Measurements from ENCODE around the gene ATAD2B.
"Not testable (repeated sequence)": the region's sequence is repeated elsewhere in the genome, so short reads cannot be mapped to it uniquely, and the experiment has no call there.

ATAD2B gene

DNA sequence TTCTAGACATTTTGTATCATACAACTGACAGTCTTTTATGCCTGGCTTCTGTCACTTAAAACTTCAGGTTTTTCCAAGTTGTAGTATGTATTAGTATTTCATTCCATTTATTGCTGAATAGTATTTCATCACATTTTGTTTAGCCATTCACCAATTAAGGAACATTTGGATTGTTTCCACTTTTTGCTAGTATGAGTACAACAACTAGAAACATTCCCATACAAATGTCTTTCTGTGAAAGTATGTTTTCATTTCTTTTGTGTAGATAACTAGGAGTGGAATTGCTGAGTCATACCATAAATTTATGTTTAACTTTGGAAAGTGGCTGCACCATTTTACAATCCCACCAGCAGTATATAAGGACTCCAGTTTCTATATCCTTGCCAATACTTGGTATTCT, 135.9 kb downstream of the ATAD2B start:
- H3K9me3 ChIP-seq (ENCODE audit: control insufficient read depth in 2 of 2, low read length in 2 of 2), result no peaks in the 10 kb centered on the region

GRCh38 chr2:23789012-23789411, 137.9 kb downstream of the ATAD2B start:
- H3K27ac ChIP-seq (ENCODE audit: low read length), result no peak overlapping the region
- no peaks in the 10 kb centered on the region for H3K27me3 ChIP-seq (ENCODE audit: control insufficient read depth in 1 of 2, insufficient read depth in 2 of 2, low read length in 2 of 2)
- no peak overlapping the region for H3K9ac ChIP-seq (ENCODE audit: low read length in 2 of 2)
- no peak overlapping the region for H3K4me3 ChIP-seq (ENCODE audit: low read length in 2 of 2)
- H3K36me3 ChIP-seq (ENCODE audit: control insufficient read depth in 2 of 2, insufficient read depth in 2 of 2, low read length in 2 of 2), result peaks cover 5 to 7% of the 10 kb centered on the region in 2 donors
- no peaks in the 10 kb centered on the region for H3K4me1 ChIP-seq (ENCODE audit: control insufficient read depth, insufficient read depth, low read length)
- H3K9me3 ChIP-seq (ENCODE audit: control insufficient read depth in 2 of 2, low read length in 2 of 2), result no peaks in the 10 kb centered on the region

More for the DNA sequence above, 135.9 kb downstream of the ATAD2B start:
- H3K4me1 ChIP-seq (ENCODE audit: control insufficient read depth, insufficient read depth, low read length), result no peaks in the 10 kb centered on the region
- H3K27me3 ChIP-seq (ENCODE audit: control insufficient read depth in 1 of 2, insufficient read depth in 2 of 2, low read length in 2 of 2), result no peaks in the 10 kb centered on the region
- H3K4me3 ChIP-seq (ENCODE audit: low read length in 2 of 2), result no peak overlapping the region
- no peak overlapping the region for H3K27ac ChIP-seq (ENCODE audit: low read length)
- H3K9ac ChIP-seq (ENCODE audit: low read length in 2 of 2), result no peak overlapping the region
- peaks cover 2 to 6% of the 10 kb centered on the region in 2 donors for H3K36me3 ChIP-seq (ENCODE audit: control insufficient read depth in 2 of 2, insufficient read depth in 2 of 2, low read length in 2 of 2)

GRCh38 chr2:23788100-23788499, 138.8 kb downstream of the ATAD2B start:
- Histone ChIP-seq H3K27me3 (ENCODE audit: control insufficient read depth in 1 of 2, insufficient read depth in 2 of 2, low read length in 2 of 2) (no peaks in the 10 kb centered on the region), H3K27ac (ENCODE audit: low read length) (no peak overlapping the region), H3K9me3 (ENCODE audit: control insufficient read depth in 2 of 2, low read length in 2 of 2) (no peaks in the 10 kb centered on the region), H3K36me3 (ENCODE audit: control insufficient read depth in 2 of 2, insufficient read depth in 2 of 2, low read length in 2 of 2) (peaks cover 5 to 7% of the 10 kb centered on the region in 2 donors), H3K9ac (ENCODE audit: low read length in 2 of 2) (no peak overlapping the region), H3K4me1 (ENCODE audit: control insufficient read depth, insufficient read depth, low read length) (no peaks in the 10 kb centered on the region), H3K4me3 (ENCODE audit: low read length in 2 of 2) (no peak overlapping the region)

- no peak overlapping the region for H3K27ac ChIP-seq (ENCODE audit: low read length)
- no peaks in the 10 kb centered on the region for H3K4me1 ChIP-seq (ENCODE audit: control insufficient read depth, insufficient read depth, low read length)
- no peaks in the 10 kb centered on the region for H3K9me3 ChIP-seq (ENCODE audit: control insufficient read depth in 2 of 2, low read length in 2 of 2)
- no peak overlapping the region for H3K4me3 ChIP-seq (ENCODE audit: low read length in 2 of 2)
- H3K27me3 ChIP-seq (ENCODE audit: control insufficient read depth in 1 of 2, insufficient read depth in 2 of 2, low read length in 2 of 2), result no peaks in the 10 kb centered on the region
- H3K9ac ChIP-seq (ENCODE audit: low read length in 2 of 2), result no peak overlapping the region
- peaks cover 5 to 9% of the 10 kb centered on the region in 2 donors for H3K36me3 ChIP-seq (ENCODE audit: control insufficient read depth in 2 of 2, insufficient read depth in 2 of 2, low read length in 2 of 2)
These were observed 142.0 kb downstream of the ATAD2B start for GRCh38 chr2:23784971-23785370.

DNA sequence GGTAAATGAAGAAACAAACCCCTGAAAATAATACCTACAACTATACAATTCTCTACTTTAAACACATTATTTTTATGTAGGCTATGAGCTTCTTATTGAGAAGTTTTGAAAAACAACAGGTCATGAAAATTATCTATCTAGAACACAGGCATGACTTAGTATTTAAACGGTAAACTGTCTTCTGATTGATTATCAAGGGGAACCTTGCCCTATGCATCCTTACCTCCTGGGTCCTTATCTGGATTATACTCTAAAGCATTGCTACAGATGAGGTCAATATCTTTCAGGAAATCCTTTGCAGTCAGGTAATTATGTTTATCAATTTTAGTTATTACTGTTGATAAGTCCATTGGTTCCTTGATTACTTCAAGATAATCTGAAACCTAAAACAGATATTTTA, 144.3 kb downstream of the ATAD2B start:
- Histone ChIP-seq H3K4me1 (ENCODE audit: control insufficient read depth, insufficient read depth, low read length) (no peaks in the 10 kb centered on the region), H3K9me3 (ENCODE audit: control insufficient read depth in 2 of 2, low read length in 2 of 2) (no peaks in the 10 kb centered on the region), H3K36me3 (ENCODE audit: control insufficient read depth in 2 of 2, insufficient read depth in 2 of 2, low read length in 2 of 2) (peaks cover 5 to 13% of the 10 kb centered on the region in 2 donors), H3K27me3 (ENCODE audit: control insufficient read depth in 1 of 2, insufficient read depth in 2 of 2, low read length in 2 of 2) (no peaks in the 10 kb centered on the region), H3K4me3 (ENCODE audit: low read length in 2 of 2) (no peak overlapping the region), H3K9ac (ENCODE audit: low read length in 2 of 2) (no peak overlapping the region), H3K27ac (ENCODE audit: low read length) (no peak overlapping the region)

GRCh38 chr2:23782126-23782525, 144.8 kb downstream of the ATAD2B start:
- no peak overlapping the region for H3K9ac ChIP-seq (ENCODE audit: low read length in 2 of 2)
- no peaks in the 10 kb centered on the region for H3K9me3 ChIP-seq (ENCODE audit: control insufficient read depth in 2 of 2, low read length in 2 of 2)
- H3K4me1 ChIP-seq (ENCODE audit: control insufficient read depth, insufficient read depth, low read length), result no peaks in the 10 kb centered on the region
- H3K27ac ChIP-seq (ENCODE audit: low read length), result no peak overlapping the region
- H3K27me3 ChIP-seq (ENCODE audit: control insufficient read depth in 1 of 2, insufficient read depth in 2 of 2, low read length in 2 of 2), result no peaks in the 10 kb centered on the region
- peaks cover 5 to 16% of the 10 kb centered on the region in 2 donors for H3K36me3 ChIP-seq (ENCODE audit: control insufficient read depth in 2 of 2, insufficient read depth in 2 of 2, low read length in 2 of 2)
- no peak overlapping the region for H3K4me3 ChIP-seq (ENCODE audit: low read length in 2 of 2)

DNA sequence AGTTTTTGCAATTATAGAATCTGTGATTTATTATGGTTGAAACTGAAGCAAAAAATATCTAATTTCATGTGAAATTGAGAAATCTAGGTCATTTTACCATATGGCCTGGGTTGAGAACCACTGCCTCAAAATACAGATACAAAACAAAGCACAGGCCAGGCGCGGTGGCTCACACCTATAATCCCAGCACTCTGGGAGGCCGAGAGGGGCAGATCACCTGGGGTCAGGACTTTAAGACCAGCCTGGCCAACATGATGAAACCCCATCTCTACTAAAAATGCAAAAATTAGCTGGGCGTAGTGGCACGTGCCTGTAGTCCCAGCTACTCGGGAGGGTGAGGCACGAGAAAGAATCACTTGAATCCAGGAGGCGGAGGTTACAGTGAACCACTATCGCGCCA, 146.5 kb downstream of the ATAD2B start:
- not testable (repeated sequence) for H3K27me3 ChIP-seq (ENCODE audit: control insufficient read depth in 1 of 2, insufficient read depth in 2 of 2, low read length in 2 of 2); H3K27ac ChIP-seq (ENCODE audit: low read length); H3K9me3 ChIP-seq (ENCODE audit: control insufficient read depth in 2 of 2, low read length in 2 of 2); H3K4me1 ChIP-seq (ENCODE audit: control insufficient read depth, insufficient read depth, low read length); H3K4me3 ChIP-seq (ENCODE audit: low read length in 2 of 2); H3K9ac ChIP-seq (ENCODE audit: low read length in 2 of 2); H3K36me3 ChIP-seq (ENCODE audit: control insufficient read depth in 2 of 2, insufficient read depth in 2 of 2, low read length in 2 of 2)

- Histone ChIP-seq H3K27ac (ENCODE audit: low read length) (no peak overlapping the region), H3K4me3 (ENCODE audit: low read length in 2 of 2) (no peak overlapping the region), H3K9me3 (ENCODE audit: control insufficient read depth in 2 of 2, low read length in 2 of 2) (no peaks in the 10 kb centered on the region), H3K27me3 (ENCODE audit: control insufficient read depth in 1 of 2, insufficient read depth in 2 of 2, low read length in 2 of 2) (no peaks in the 10 kb centered on the region), H3K36me3 (ENCODE audit: control insufficient read depth in 2 of 2, insufficient read depth in 2 of 2, low read length in 2 of 2) (peaks cover 3 to 9% of the 10 kb centered on the region in 2 donors), H3K4me1 (ENCODE audit: control insufficient read depth, insufficient read depth, low read length) (no peaks in the 10 kb centered on the region), H3K9ac (ENCODE audit: low read length in 2 of 2) (no peak overlapping the region)
These were observed 149.1 kb downstream of the ATAD2B start for GRCh38 chr2:23777826-23778225.

DNA sequence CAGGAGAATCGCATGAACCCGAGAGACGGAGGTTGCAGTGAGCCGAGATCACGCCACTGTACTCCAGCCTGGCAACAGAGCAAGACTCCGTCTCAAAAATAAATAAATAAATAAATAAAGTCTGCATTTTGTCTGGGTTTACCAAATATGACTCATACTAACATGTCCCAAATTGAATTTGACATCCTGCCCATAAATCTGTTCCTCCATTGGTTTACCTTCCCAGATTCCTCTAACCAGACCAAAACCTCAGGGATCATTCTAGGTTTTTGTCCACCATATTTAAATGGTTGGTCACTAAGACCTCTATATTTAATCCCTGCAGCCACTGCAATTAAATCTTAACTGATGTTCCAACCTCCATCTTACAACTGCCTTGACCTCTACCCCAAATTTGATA, 150.9 kb downstream of the ATAD2B start:
- H3K27me3 ChIP-seq (ENCODE audit: control insufficient read depth in 1 of 2, insufficient read depth in 2 of 2, low read length in 2 of 2), result no peaks in the 10 kb centered on the region
- no peak overlapping the region for H3K4me3 ChIP-seq (ENCODE audit: low read length in 2 of 2)
- no peak overlapping the region for H3K9ac ChIP-seq (ENCODE audit: low read length in 2 of 2)
- H3K27ac ChIP-seq (ENCODE audit: low read length), result no peak overlapping the region
- H3K4me1 ChIP-seq (ENCODE audit: control insufficient read depth, insufficient read depth, low read length), result no peaks in the 10 kb centered on the region
- peaks cover 6 to 14% of the 10 kb centered on the region in 2 donors for H3K36me3 ChIP-seq (ENCODE audit: control insufficient read depth in 2 of 2, insufficient read depth in 2 of 2, low read length in 2 of 2)
- no peaks in the 10 kb centered on the region for H3K9me3 ChIP-seq (ENCODE audit: control insufficient read depth in 2 of 2, low read length in 2 of 2)

DNA sequence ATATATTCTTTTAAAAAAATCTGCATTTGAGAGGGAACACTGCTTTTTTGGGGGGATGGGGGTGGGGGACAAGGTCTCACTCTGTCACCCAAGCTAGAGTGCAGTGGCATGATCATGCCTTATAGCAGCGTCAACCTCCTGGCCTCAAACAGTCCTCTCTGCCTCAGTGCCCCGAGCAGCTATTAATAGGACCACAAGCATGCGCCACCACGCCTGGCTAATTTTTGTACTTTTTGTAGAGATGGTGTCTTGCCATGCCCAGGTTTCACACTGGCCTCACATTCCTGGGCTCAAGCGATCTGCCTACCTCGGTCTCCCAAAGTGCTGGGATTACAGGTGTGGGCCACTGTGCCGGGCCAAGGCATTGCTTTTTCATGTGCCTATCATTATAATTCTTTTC, 154.2 kb downstream of the ATAD2B start:
- H3K9me3 ChIP-seq (ENCODE audit: control insufficient read depth in 2 of 2, low read length in 2 of 2), result no peaks in the 10 kb centered on the region
- H3K4me3 ChIP-seq (ENCODE audit: low read length in 2 of 2), result no peak overlapping the region
- H3K27ac ChIP-seq (ENCODE audit: low read length), result no peak overlapping the region
- H3K9ac ChIP-seq (ENCODE audit: low read length in 2 of 2), result no peak overlapping the region
- H3K27me3 ChIP-seq (ENCODE audit: control insufficient read depth in 1 of 2, insufficient read depth in 2 of 2, low read length in 2 of 2), result no peaks in the 10 kb centered on the region
- H3K36me3 ChIP-seq (ENCODE audit: control insufficient read depth in 2 of 2, insufficient read depth in 2 of 2, low read length in 2 of 2), result peaks cover 6 to 14% of the 10 kb centered on the region in 2 donors
- H3K4me1 ChIP-seq (ENCODE audit: control insufficient read depth, insufficient read depth, low read length), result no peaks in the 10 kb centered on the region

- no peak overlapping the region for H3K9ac ChIP-seq (ENCODE audit: low read length in 2 of 2)
- no peaks in the 10 kb centered on the region for H3K4me1 ChIP-seq (ENCODE audit: control insufficient read depth, insufficient read depth, low read length)
- H3K27ac ChIP-seq (ENCODE audit: low read length), result no peak overlapping the region
- H3K4me3 ChIP-seq (ENCODE audit: low read length in 2 of 2), result no peak overlapping the region
- H3K9me3 ChIP-seq (ENCODE audit: control insufficient read depth in 2 of 2, low read length in 2 of 2), result no peaks in the 10 kb centered on the region
- H3K27me3 ChIP-seq (ENCODE audit: control insufficient read depth in 1 of 2, insufficient read depth in 2 of 2, low read length in 2 of 2), result no peaks in the 10 kb centered on the region
- H3K36me3 ChIP-seq (ENCODE audit: control insufficient read depth in 2 of 2, insufficient read depth in 2 of 2, low read length in 2 of 2), result peaks cover 6 to 11% of the 10 kb centered on the region in 2 donors
These were observed 154.9 kb downstream of the ATAD2B start for GRCh38 chr2:23772056-23772455.
